HG02798 (cell line): ENCODE measurements around the gene TBX18.

Source experiments
- ATAC-seq: cut with Tn5 transposase; IDR thresholded peaks from one replicate; pipeline ENCODE4 v1.9.1; 2021; ENCODE audit warnings: mild to moderate bottlenecking; ENCODE audit not compliant: unreplicated experiment, poor library complexity

Gene TBX18

DNA sequence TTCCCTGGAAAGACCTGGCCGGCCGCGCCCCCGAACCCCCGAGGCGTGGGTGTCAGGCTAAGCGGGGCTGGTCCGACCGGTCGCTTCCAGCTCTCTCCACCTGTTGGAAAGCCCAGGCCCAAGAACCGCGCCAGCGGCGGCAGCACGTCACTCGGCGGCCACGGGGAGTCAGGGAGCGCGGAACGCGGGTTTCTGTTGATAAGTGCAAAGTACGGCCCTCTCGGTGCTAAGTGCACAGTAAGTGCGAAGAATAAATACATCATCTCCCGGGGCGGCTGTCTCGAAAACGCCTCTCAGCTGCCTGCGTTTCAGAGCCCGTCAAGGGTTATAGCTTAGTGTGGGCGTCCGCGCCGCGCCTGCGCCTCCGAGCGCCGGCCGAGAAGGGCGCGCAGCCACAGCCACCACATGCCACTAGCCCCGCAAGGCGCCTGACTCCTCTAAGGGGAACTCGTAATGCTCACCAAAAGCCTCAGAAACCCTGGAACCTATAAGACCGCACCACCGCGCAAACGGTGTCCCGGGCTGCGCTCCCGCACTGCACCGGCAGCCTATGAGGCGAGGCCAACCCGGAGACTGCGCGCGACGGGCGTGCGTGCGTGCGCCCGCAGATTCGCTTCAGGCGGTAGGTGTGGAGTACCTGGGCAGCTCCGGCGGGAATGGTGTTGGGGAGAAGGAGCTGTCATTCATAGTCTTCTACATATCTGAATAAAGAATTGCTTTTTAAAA is 9.2 kb upstream of the TBX18 start:
- ATAC-seq, result no peak

DNA sequence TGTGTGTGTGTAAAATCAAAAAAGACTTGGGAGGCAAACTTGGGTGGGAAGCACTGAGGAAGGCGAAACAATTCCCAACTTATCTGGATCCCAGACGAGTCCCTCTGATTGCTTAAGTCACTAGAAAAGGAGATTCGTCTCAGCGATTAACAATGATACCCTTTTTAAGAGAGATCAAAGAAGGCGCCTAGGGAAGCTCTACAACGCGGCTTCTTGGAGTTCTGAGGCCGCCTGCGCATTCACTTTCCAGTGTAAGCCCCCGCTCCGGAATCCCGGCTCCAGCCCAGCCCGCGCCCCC is 8.7 kb upstream of the TBX18 start:
- no peak for ATAC-seq

DNA sequence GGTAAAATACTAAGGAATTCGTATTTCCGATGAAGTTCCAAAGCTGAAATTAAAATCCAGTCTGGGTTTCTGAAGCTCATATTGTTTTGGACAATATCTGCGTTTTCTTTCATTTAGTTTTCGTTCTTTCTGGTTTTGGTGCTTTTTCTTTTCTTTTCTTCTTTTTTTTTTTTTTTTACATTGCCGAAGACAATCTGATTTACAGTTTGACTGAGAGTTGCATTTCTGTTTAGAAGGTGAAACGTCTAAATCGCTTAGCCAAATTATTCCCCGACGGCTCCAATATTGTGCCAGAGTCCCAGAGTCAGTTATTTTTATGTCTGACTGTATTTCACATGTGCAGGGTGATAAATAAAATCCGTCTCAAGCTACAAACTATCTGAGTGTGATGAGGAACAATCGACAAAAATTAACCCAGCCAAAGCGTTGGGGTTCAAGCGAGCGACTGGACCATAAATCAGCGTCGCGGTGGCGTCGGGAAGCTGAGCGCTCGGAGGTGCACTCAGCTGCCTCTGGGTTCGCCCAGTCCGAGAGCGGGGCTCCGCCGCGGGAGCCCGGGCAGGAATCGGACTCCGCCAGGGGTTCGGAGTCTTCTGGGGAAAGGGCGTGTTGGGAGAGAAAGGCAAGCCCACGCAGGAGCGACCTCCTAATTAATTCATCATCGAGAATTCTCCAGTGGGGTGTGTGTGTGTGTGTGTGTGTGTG is 8.2 kb upstream of the TBX18 start:
- ATAC-seq, result no peak

DNA sequence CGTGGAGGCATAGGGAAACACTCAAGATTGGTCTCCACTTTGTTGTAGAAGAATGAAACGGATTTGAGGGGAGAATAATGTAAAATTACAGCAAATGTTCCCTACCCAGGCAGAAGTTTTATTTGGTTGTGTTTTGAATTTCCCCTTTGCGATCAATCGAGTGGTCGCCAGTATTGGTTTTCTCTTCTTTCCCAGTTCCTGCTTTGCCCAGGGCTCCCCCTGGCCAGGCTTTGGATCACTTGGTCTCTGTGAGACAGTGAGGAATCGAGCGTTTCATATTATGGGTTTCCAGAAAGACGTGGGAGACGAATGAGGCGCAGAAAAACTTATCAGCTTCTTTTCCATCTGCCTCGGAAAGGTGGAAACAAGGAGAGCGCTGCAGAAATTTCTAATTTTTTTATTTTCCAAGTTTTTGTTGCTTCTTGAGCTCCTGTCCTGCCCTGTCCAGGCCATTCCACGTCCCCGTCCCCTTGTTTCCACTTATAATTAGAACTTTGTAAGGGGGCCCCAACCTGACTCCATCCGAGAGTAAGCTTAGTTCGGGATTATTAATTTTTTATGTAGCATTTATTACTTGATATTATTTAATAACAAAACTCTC is 7.5 kb upstream of the TBX18 start:
- no peak for ATAC-seq

DNA sequence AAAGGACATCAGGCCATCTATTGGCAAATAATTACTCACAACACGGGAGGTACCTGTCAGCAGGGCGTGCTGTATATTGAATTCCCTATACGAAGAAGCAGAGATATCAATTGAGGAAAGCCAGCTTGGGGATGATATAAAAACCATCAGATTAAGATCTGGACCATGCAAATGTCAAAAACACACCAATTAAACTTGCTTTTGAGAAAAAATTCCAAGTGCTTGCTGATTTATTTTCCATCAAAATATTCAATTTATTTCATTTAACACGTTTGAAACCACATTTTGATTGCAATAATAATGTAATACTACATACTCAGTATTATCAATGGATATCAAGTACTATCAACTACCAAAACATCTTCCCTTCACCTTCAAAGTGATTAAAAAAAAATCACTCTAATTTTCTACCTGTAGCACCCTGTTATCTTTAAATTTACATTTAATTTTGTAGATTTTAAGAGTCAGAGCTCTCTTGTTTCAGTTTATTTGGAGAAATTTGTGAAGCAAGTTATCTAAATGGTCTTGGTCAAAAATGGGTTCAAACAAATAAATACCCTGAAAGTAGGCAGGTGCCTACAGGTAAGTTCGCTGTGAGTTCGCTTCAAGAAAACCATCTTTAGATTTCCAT is 6.8 kb upstream of the TBX18 start:
- ATAC-seq, result no peak

DNA sequence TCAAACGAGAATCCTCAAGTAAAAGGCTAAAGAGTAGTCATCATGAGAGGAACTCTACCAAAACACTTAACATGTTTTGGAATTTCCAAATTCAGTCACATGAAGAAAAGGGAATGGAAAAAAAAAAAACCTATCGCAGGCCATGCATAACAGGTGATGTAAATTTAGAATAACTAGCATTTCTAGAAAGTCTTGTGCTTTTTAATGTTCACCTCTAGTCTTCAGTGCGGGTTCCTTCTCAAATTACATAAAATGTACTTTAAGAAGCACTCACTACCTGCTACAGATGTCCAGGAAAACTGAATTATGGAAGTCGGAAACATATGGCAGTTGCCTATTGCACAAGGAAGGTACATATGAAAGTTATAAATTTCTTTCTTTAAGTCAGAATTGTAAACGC is 6.1 kb upstream of the TBX18 start:
- ATAC-seq, result no peak

DNA sequence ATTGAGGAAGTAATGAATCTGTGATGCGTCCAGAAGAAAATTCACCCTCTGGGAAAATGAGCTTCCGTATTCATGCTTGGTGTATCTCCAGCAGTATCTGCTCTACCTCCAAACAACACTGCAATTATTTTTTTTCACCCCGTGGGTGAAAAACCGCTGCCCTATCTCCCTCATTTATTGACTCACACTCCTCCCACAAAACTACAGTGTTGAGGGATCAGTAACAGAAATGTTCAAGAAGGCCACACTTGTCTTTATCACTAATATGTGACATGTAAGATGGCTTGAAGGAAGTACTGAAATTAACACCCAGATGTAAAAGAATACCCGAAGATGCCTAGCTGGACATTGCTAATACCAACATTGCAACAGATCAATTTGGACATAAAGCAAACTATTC is 4.9 kb upstream of the TBX18 start:
- ATAC-seq, result no peak

DNA sequence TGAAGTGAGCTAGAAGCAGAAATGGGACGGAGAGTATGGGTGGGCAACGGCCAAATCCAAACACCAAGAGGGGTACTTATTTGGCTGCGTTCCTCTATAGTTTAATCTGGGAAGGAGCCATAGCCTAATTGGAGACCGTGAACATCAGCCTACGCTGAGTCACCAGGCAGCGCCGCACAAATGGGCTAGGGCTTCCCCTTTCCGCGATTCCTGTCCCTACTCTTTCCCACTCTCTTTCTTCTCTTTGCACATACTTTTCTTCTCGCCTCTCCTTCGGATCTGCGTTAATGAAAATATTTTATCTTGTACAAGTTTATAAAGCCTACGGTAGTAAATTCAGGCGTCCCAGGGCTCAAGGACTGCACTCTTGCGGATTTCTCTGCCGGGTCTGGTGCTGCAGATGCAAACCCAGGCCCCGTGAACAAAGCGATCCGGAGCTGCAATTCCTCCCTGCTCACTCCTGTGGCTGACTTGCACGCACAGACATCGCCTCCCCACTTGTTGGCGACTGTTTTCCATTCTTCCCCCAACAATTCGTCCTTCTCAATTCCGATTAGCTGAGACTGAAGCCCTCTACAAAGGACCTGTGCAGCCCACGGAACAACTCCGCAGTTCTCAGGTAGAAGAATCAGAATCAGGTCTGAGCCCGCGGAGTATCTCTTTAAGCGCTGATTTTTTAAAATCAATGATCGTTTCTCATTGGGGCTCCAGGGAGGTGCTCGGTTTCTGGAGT is 4.2 kb upstream of the TBX18 start:
- no peak for ATAC-seq

DNA sequence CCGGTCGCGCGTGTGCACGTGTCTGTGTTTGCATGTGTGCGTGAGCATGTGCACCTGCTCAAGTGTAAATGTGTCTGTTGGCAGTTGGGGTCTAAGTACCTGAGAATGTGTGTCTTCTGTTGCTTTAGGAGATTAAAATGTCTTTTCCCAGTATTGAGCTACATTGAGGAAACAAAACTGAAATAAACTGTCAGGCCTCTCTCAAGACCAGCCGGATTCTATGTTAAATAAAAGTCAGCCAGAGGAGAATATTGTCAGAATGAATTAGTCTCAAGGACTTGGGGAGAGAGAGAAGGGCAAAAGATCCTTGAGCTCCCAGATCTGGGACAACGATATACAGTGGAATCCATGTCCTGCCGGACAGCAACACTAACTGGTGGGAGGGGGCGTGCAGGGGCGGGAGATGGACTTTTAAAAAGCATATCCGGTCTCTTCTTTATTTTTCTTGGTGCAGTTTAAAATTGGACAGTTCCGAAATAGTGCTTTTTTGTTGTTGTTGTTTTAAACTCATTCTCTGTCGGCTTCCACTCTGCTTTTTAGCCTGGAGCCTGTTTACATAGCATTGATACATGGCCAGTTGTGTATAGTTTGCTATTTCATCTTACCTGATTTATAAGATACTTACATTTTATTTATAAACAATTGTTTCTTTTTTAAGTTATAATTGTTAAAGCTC is 3.3 kb upstream of the TBX18 start:
- ATAC-seq, result no peak

DNA sequence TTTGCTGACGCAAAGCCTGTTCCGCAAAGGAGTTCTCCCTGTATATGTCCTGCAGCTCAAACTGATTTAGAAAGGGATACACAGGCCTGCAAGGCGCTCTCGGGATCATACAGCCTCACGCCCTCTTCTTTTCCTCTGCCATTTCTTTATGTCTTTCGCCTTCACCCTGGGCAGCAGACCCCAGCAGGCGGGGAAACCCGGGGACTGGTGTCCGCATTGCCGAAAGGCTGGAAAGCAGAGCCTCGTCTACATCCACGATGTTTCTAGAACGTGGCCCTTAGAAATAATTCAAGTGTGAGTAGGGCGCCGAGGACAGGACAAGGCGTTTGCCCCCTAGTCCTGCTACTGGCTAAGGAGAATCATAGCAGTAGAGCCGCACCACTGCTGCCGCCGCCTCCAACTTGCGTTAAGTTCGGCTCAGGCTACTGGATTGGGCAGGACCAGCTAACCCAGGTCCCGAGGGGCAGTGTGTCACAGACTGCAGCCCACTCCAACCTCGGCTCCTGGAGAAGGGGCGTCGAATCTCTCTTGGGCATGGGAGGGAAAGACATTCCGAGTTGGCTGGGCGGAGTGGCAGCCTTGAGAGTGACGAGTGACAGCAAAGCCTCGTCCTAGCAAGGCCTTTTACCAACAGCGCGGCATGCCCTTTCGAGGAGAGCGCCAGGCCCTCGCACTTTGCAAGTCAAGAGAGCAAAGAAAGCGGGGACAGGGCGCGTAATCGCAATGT is 2.6 kb upstream of the TBX18 start:
- no peak for ATAC-seq

DNA sequence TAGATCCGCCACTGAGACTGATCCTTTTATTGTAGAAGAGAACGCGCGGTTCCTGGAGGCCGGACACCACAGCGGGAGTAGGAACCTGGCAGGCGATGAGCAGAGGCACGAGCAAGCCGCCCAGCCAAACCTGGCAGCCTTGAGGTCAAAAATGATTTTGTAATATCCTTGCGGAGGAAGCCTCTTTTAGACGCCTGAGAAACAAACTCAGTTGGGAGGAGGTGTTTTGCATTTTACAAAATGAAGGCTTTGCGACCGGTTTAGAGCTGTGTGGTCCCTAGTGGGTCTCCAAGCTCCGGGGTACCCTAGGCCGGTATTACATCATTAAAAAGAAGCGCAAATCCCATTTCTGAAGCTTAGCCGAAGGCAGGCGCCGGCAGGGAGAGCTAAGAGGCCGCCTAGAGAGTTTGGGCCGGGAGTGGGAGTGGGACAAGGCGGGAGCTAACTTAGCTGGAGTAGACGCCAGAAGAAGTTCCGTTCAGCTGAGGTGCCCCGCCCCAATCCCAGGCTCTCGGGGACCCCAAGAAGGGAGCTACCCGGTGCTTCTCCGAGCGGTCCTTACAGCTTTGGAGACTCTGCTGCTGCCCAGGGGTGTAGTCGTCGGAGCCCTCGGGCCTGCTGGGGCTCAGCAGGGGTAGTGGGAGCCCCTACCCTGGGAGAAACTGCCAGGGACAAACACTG is 1.9 kb upstream of the TBX18 start:
- ATAC-seq, result no peak

DNA sequence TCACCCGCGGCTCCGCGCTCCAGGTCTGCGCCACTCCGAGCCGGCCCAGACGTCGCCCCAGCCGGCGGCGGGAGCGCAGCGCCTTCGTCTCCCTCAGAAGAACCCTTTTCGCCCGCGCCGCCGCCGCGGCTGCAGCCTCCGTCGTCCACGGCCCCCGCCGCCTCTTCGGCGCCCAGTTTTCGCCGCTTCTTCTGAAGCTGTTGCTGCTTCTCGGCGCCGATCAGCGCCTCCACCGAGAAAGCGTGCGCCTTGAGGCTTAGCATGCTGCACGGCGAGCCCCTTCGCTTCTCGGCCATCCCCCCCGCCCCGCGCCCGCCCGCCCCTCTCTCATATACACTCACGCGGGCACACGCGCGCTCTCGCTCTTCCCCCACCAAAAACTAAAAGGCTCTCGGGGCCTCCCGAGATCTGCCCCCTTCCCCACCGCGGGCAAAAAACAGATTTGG is 489 bp downstream of the TBX18 start:
- ATAC-seq, result no peak

DNA sequence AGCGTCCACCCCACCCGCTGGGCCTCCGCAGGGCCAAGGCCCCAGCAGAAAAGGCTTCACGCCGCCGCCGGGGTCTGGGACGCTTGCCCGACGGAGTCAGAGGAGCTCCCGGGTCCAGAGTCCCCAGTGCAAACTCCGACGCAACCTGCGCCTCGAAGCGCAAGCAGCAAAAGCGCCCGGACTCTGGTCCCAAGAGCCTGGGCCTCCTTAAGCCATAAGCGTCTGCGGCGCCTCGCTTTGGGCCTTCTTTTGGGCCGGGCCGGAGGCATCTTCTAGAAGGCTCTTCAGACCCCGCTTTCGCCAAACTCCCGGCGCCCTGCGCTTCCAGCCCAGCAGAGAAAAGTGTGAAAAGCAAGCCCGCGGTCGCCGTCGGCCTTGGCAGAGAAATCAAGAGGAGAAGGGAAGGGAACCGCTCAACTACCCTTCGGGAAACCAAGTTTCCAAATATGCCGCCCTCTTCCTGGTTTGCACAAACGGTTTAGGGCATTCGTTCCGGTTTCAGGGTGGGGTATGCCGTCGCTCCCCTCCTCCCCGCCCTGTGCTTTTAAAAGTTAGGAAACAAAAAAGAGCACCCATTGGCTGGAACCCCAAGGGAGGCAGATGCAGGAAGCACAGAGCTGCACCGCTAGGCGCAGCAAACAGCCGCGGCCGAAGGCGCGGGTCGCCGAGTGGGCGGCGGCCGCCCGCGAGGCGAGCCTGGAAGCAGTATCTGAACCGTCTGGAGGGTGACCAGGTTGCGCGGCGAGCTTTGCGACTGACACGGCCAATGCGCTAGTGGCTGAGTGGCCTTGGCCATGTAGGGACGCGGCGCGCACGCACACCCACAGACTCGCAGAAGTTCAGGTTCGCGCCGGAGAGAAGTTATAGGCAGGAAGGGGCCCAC is 1.2 kb downstream of the TBX18 start:
- no peak for ATAC-seq

DNA sequence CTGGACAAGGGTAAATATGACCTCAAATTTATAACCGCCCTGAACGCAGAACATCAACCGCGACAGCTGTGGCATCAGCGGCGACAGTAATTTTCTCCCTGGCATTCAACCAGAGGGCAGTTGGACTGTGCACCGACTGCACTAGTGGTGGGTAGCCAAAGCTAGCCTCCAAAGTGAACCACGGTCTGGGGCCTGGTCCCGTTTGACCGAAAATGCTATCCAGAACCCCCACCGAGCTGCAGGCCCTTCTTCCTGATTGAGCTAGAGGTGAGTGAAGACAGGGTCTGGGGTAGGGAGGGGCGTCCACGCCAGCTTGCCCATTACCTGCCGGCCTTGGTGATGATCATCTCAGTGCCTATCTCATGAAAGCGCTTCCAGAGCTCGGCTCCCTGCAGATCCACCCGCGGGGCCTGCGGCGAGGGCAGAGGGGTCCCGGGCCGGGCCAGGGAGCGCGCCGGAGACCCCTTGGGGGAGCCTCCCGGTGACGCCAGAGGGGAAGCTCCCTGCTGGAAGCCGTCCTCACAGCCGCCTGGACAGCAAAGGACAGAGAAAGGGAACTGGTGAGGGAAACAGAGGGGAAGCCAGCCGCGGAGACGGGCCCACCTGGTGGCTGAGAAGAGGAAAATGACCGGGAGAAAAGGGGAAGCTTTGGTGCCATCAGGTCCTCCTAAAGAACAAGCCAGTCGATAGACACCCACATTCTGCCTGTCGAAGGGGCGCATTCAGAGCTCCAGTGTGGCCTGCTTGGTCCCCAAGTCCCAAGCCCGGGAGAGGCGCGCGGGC is 2.0 kb downstream of the TBX18 start:
- ATAC-seq, result no peak

DNA sequence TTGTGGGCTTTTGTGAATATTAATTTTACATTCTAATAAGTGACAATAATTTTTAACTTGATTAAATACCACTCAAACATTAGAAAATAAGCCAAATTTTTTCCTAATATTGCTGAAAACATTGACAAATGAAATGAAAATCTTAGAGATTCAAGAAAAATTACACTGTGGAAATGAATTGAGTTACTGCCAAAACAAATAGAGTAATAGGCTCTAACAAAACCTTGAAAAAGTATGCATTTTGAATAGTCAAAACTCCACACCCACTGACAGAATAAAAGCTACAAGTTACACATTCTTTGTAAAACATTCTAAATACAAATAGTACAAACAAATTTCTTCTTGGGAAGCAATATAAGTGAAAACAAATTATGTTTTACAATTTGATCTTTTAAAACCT is 5.9 kb downstream of the TBX18 start:
- ATAC-seq, result no peak

DNA sequence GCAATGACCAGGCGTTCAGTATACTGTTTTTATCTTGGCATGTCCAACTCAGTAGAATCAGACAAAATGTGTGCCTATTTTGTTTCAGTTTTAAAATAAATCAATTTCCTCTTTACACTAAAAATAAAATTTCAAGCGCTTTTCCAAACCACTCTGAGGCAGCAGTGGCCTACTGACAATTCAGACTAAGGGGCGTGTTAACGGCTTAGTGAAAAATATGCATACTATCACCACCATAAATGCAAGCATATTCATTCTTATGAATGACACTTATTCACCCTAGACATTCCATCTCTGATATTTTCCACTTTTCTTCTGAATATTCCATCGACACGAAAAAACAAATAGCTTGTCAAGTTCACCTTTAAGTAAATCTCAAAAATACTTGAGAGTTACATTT is 7.5 kb downstream of the TBX18 start:
- no peak for ATAC-seq

DNA sequence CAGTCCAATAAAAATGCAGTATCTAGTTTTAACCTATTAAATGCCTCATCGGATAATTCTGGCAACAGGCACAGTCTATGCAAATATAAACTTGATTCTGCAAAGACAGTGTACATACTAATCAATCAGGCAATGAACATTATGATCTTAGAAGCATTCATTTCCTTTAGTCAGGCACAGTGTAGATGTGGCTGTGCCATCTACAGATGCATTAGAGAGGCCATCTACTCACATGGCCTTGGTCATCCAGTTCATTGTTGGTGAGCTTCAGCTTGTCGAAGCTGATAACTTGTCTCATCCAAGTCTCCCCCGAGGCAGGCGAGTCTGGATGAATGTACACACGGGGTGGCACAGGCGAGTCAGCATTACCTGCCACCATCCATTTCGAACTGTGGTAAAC is 7.9 kb downstream of the TBX18 start:
- ATAC-seq, result no peak
